Memory B cell (primary cell): ENCODE results near the gene ARHGAP25.

Experiments used
- ATAC-seq: fragments of 150-1000 bp; cut with Tn5 transposase; 2 replicates; pipeline ENCODE4 v1.10.0; 2021; ENCODE audit warnings: low read depth, mild to moderate bottlenecking, moderate library complexity
- DNase-seq, 2 donors: peaks; one replicate each; pipeline ENCODE4 v3.0.0; 2022; ENCODE audit warnings: low spot score in 2 of 2
- H3K27ac Mint-ChIP-seq: one replicate; pipeline ENCODE4 v1.8.0; 2022; ENCODE audit warnings: mild to moderate bottlenecking, moderate library complexity, mixed read lengths
- H3K27me3 Mint-ChIP-seq: one replicate; pipeline ENCODE4 v1.8.0; 2022; ENCODE audit warnings: mixed read lengths
- H3K36me3 Mint-ChIP-seq: one replicate; pipeline ENCODE4 v1.8.0; 2022; ENCODE audit warnings: mild to moderate bottlenecking, mixed read lengths
- H3K4me1 Mint-ChIP-seq: one replicate; pipeline ENCODE4 v1.8.0; 2022; ENCODE audit warnings: mixed read lengths
- H3K4me3 Mint-ChIP-seq: one replicate; pipeline ENCODE4 v1.8.0; 2022; ENCODE audit warnings: mild to moderate bottlenecking, moderate library complexity, mixed read lengths
- H3K9me3 Mint-ChIP-seq: one replicate; pipeline ENCODE4 v1.8.0; 2022; ENCODE audit warnings: mixed read lengths

ARHGAP25 gene

GRCh38 chr2:68837164-68837860, 102.7 kb downstream of the ARHGAP25 start:
- Mint-ChIP-seq H3K36me3 (no peaks in the 10 kb centered on the region), H3K9me3 (no peaks in the 10 kb centered on the region), H3K27me3 (no peaks in the 10 kb centered on the region), H3K4me1 (peaks cover 34% of the 10 kb centered on the region), H3K27ac (no peak overlapping the region), H3K4me3 (peak overlapping the region; percentile 34)
- ATAC-seq: peak; percentile 54
- DNase-seq: peak; percentile 61 to 62

GRCh38 chr2:68837861-68838341, 103.3 kb downstream of the ARHGAP25 start:
- ATAC-seq (no peak), DNase-seq (no peak)
- Mint-ChIP-seq H3K9me3 (no peaks in the 10 kb centered on the region), H3K4me3 (no peak overlapping the region), H3K36me3 (no peaks in the 10 kb centered on the region), H3K4me1 (peaks cover 28% of the 10 kb centered on the region), H3K27ac (no peak overlapping the region), H3K27me3 (no peaks in the 10 kb centered on the region)

- H3K4me3 Mint-ChIP-seq: no peak overlapping the region
- H3K36me3 Mint-ChIP-seq: no peaks in the 10 kb centered on the region
- peaks cover 25% of the 10 kb centered on the region for H3K4me1 Mint-ChIP-seq
- ATAC-seq (no peak), DNase-seq (no peak)
- H3K27me3 Mint-ChIP-seq: no peaks in the 10 kb centered on the region
- H3K9me3 Mint-ChIP-seq: no peaks in the 10 kb centered on the region
- no peak overlapping the region for H3K27ac Mint-ChIP-seq
Observed at GRCh38 chr2:68838641-68839040, 104.0 kb downstream of the ARHGAP25 start.

- DNase-seq (no peak), ATAC-seq (no peak)
- Mint-ChIP-seq H3K4me1 (peaks cover 20% of the 10 kb centered on the region), H3K27me3 (no peaks in the 10 kb centered on the region), H3K27ac (no peak overlapping the region), H3K4me3 (no peak overlapping the region), H3K9me3 (no peaks in the 10 kb centered on the region), H3K36me3 (no peaks in the 10 kb centered on the region)
Observed at GRCh38 chr2:68839260-68839833, 104.7 kb downstream of the ARHGAP25 start.

DNA sequence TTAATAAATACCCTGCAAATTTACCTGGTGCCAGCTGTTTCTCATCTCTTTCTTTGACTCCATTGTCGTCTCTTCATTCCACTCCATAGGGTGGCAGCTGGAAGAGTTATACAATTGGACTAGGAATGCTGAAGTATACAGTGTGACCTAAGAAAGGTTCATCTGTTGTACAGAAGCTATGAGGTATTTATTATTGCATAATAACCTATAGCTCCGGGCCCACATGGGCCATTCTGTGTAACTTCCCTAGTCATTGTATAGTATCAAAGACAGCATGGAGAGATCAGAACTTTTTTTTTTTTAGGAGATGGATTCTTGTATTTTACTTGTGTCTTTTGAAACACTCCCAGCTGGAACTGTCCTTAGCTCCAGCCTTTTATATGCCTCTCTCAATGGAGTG, 110.4 kb downstream of the ARHGAP25 start:
- Mint-ChIP-seq H3K27me3 (peaks cover 5% of the 10 kb centered on the region), H3K36me3 (no peaks in the 10 kb centered on the region), H3K9me3 (no peaks in the 10 kb centered on the region), H3K27ac (no peak overlapping the region), H3K4me3 (no peak overlapping the region), H3K4me1 (no peaks in the 10 kb centered on the region)
- ATAC-seq (no peak), DNase-seq (no peak)

DNA sequence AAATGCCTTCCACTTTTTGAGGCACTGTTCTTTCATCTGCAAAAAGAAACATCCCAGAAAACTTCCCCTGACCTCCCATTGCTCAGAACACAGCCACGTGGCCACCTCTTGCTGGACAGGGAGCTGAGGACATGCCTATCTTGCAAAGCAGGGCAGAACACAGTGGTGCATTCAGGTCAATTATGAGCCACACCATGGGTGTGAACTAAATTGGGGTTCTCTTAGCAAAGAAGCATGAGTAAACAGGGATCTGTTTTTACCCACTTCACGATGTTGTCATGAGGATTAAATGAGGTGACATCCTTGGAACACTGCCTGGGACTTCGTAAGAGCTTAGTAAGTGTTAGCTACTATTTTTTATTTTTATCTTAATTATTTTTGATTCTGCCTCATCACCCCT, 111.5 kb downstream of the ARHGAP25 start:
- Mint-ChIP-seq H3K27me3 (peaks cover 5% of the 10 kb centered on the region), H3K4me1 (no peaks in the 10 kb centered on the region), H3K4me3 (no peak overlapping the region), H3K9me3 (no peaks in the 10 kb centered on the region), H3K36me3 (no peaks in the 10 kb centered on the region), H3K27ac (no peak overlapping the region)
- ATAC-seq (no peak), DNase-seq (no peak)

DNA sequence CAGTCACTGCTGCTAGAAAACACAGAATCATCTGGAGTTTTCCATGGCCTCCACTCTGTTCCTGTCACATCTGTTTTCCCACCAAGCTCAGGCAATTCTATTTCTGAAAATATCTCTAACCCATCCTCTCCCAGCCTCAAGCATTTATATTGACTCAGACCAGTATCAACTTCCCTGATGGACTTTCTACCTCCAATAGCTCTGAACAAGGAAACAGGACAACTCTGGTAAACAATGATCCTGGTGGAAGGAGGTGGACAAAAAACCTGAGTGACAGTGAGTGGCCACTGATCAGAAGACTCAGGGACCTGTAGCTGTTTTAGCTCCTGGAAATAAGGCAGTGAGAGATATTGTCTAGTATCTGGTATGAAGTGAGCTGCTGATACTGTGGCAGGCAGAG, 113.1 kb downstream of the ARHGAP25 start:
- no peak overlapping the region for H3K27ac Mint-ChIP-seq
- no peaks in the 10 kb centered on the region for H3K36me3 Mint-ChIP-seq
- H3K4me3 Mint-ChIP-seq: no peak overlapping the region
- H3K4me1 Mint-ChIP-seq: no peaks in the 10 kb centered on the region
- peaks cover 5% of the 10 kb centered on the region for H3K27me3 Mint-ChIP-seq
- ATAC-seq: no peak
- no peaks in the 10 kb centered on the region for H3K9me3 Mint-ChIP-seq
- no peak for DNase-seq

DNA sequence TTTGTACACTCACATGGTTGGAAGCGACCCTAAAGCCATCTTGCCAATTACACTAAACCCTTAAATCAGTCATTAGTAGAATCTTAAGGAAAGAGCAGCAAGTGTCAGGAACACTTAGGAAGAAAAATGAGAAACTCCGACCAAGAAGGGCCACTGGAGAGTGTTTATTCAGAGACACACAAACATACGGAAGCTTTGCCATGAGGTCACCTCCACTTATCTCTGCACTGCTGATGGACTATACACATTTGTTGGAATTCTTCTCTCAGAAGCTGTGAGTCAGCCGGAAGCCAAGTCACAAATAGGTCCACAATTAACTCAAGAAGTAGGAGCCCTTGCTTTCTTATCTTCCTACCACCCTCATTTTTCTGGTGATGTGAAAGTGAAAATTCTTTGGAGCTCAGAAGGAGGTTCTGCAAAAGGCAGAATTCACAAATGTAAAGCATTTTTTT, 115.0 kb downstream of the ARHGAP25 start:
- H3K27me3 Mint-ChIP-seq: peaks cover 5% of the 10 kb centered on the region
- no peak overlapping the region for H3K27ac Mint-ChIP-seq
- H3K4me3 Mint-ChIP-seq: no peak overlapping the region
- H3K9me3 Mint-ChIP-seq: no peaks in the 10 kb centered on the region
- ATAC-seq (no peak), DNase-seq (no peak)
- no peaks in the 10 kb centered on the region for H3K4me1 Mint-ChIP-seq
- no peaks in the 10 kb centered on the region for H3K36me3 Mint-ChIP-seq

- no peaks in the 10 kb centered on the region for H3K4me1 Mint-ChIP-seq
- peaks cover 5% of the 10 kb centered on the region for H3K27me3 Mint-ChIP-seq
- H3K36me3 Mint-ChIP-seq: no peaks in the 10 kb centered on the region
- no peaks in the 10 kb centered on the region for H3K9me3 Mint-ChIP-seq
- no peak overlapping the region for H3K4me3 Mint-ChIP-seq
- no peak overlapping the region for H3K27ac Mint-ChIP-seq
- ATAC-seq (no peak), DNase-seq (no peak)
Observed at GRCh38 chr2:68850524-68850923, 115.9 kb downstream of the ARHGAP25 start.

DNA sequence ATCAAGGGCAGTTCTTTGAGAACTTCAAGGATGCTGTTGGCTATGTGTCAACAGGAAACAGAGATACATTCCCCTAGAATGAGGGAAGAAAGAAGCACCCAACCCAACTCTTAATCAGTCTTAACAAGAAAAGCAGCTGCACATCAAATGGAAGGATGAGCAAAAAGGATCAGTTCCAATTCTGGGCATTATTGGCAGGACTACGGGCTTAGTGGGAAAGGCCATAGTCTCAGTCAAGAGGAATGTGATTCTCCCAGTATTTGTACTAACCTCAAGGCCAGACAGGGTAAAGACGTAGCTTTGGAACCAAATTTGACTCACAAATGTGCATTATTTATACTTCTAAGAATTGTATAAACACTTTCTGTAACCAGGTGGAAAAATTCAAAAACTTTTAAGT, 118.4 kb downstream of the ARHGAP25 start:
- Mint-ChIP-seq H3K4me3 (no peak overlapping the region), H3K27me3 (no peaks in the 10 kb centered on the region), H3K4me1 (peaks cover 6% of the 10 kb centered on the region), H3K36me3 (no peaks in the 10 kb centered on the region), H3K9me3 (no peaks in the 10 kb centered on the region), H3K27ac (no peak overlapping the region)
- ATAC-seq (no peak), DNase-seq (no peak)

- peaks cover 11% of the 10 kb centered on the region for H3K4me1 Mint-ChIP-seq
- ATAC-seq (no peak), DNase-seq (no peak)
- H3K9me3 Mint-ChIP-seq: no peaks in the 10 kb centered on the region
- H3K27me3 Mint-ChIP-seq: no peaks in the 10 kb centered on the region
- H3K36me3 Mint-ChIP-seq: no peaks in the 10 kb centered on the region
- H3K4me3 Mint-ChIP-seq: no peak overlapping the region
- H3K27ac Mint-ChIP-seq: no peak overlapping the region
Observed at GRCh38 chr2:68853915-68854314, 119.3 kb downstream of the ARHGAP25 start.

DNA sequence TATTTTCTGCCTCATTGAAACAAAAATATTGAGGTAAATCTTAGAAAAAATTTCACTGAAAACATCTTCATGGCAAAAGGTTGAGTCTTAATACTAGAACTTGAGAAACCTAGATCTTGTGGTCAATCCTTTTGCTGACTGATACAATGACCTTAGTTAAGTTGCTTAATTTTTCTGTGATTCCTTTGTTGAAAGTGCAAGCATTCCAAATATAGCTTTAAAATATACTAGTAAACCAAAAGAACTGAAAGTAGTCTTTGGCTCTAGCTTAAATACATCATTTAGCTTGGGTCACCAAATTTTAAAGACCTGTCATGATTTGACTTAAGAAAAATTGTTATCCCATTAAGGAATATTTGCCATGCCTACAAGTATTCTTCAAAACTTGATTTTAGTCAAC, 119.9 kb downstream of the ARHGAP25 start:
- no peak for ATAC-seq
- Mint-ChIP-seq H3K27ac (no peak overlapping the region), H3K36me3 (no peaks in the 10 kb centered on the region), H3K27me3 (no peaks in the 10 kb centered on the region), H3K9me3 (no peaks in the 10 kb centered on the region), H3K4me1 (peaks cover 11% of the 10 kb centered on the region), H3K4me3 (no peak overlapping the region)
- no peak for DNase-seq

GRCh38 chr2:68855550-68855949, 120.9 kb downstream of the ARHGAP25 start:
- no peaks in the 10 kb centered on the region for H3K36me3 Mint-ChIP-seq
- ATAC-seq (no peak), DNase-seq (no peak)
- H3K27ac Mint-ChIP-seq: no peak overlapping the region
- H3K9me3 Mint-ChIP-seq: no peaks in the 10 kb centered on the region
- H3K4me1 Mint-ChIP-seq: peaks cover 11% of the 10 kb centered on the region
- no peak overlapping the region for H3K4me3 Mint-ChIP-seq
- no peaks in the 10 kb centered on the region for H3K27me3 Mint-ChIP-seq

DNA sequence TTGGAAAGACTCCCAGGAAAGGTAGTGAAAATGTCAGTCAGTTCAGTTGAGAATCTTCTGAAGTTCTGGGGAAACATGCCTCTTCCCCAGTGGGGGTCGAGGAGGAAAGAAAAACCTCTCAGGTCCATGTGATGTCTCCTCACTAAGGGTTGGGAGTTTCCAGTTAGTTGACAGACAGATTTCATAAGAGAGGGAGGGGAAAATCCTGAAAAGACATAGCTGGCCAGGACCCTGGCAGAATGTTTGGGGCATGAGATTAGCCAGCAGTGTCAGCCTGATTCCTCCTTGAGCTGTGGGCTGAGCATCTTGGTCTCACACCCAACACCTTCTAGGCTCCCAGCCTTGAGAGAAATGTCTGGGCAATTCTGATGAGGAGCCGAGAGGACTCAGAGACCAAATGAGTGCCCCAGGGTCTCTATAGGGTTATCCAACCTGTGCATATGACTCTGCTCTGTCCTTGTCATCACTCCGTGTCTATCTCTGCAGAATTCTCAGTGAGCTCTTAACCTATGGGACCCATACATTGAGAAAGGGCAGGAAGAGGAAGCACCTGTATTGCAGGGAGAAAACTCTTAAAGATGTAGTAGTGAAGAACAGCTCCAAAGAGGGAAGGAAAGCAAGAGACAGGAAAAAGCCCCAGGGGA, 122.7 kb downstream of the ARHGAP25 start:
- H3K9me3 Mint-ChIP-seq: no peaks in the 10 kb centered on the region
- no peak overlapping the region for H3K27ac Mint-ChIP-seq
- ATAC-seq (no peak), DNase-seq (no peak)
- H3K4me3 Mint-ChIP-seq: no peak overlapping the region
- peaks cover 11% of the 10 kb centered on the region for H3K4me1 Mint-ChIP-seq
- no peaks in the 10 kb centered on the region for H3K27me3 Mint-ChIP-seq
- no peaks in the 10 kb centered on the region for H3K36me3 Mint-ChIP-seq
